Endothelial cell (in vitro differentiated cells): ENCODE measurements around the gene PDE3A. TPM values are rescaled to one million over a fixed set of nuclear protein-coding genes. Genes with fewer than 3 reads are reported as not detected.

Experiments
- DNase-seq: peaks from one replicate; pipeline ENCODE4 v3.0.0; 2021; ENCODE audit warnings: low spot score
- H3K27ac Mint-ChIP-seq: one replicate; pipeline ENCODE4 v1.8.0; 2021; ENCODE audit warnings: mixed read lengths, inconsistent platforms; ENCODE audit not compliant: unreplicated experiment
- H3K27me3 Mint-ChIP-seq: one replicate; pipeline ENCODE4 v1.8.0; 2021; ENCODE audit warnings: mild to moderate bottlenecking, moderate library complexity, mixed read lengths, inconsistent platforms; ENCODE audit not compliant: unreplicated experiment
- H3K36me3 Mint-ChIP-seq: one replicate; pipeline ENCODE4 v1.8.0; 2021; ENCODE audit warnings: mild to moderate bottlenecking, low read depth, mixed read lengths, inconsistent platforms; ENCODE audit not compliant: unreplicated experiment
- H3K4me1 Mint-ChIP-seq: one replicate; pipeline ENCODE4 v1.8.0; 2021; ENCODE audit warnings: mild to moderate bottlenecking, mixed read lengths, inconsistent platforms; ENCODE audit not compliant: unreplicated experiment
- H3K4me3 Mint-ChIP-seq: one replicate; pipeline ENCODE4 v1.8.0; 2021; ENCODE audit warnings: mild to moderate bottlenecking, mixed read lengths, inconsistent platforms; ENCODE audit not compliant: unreplicated experiment
- H3K9me3 Mint-ChIP-seq: one replicate; pipeline ENCODE4 v1.8.0; 2021; ENCODE audit warnings: mixed read lengths, inconsistent platforms; ENCODE audit not compliant: unreplicated experiment
- CTCF ChIP-seq: fragments of 200-600 bp; sonication (generic); IDR thresholded peaks from one replicate; pipeline ENCODE4 v1.5.0; 2021; ENCODE audit warnings: antibody characterized with exemption; ENCODE audit not compliant: unreplicated experiment
- total RNA-seq: library from RNA; stranded (reverse); fragmentation: NEBNext Ultra II Directional; extraction: Animal tissue kit (Norgen Biotek cat#: 25700); gene quantifications from one replicate; pipeline ENCODE4 v1.2.1, GENCODE V29; 2021; ENCODE audit not compliant: unreplicated experiment

Gene PDE3A
- total RNA-seq, 1 donor from 2014 or later = 0.97 TPM

GRCh38 chr12:20696181-20696905 is 328.0 kb downstream of the PDE3A start:
- no peaks in the 10 kb centered on the region for H3K27me3 Mint-ChIP-seq
- TF ChIP-seq CTCF = no peak
- H3K9me3 Mint-ChIP-seq = no peaks in the 10 kb centered on the region
- H3K4me1 Mint-ChIP-seq = peaks cover 12% of the 10 kb centered on the region
- no peak overlapping the region for H3K4me3 Mint-ChIP-seq
- H3K36me3 Mint-ChIP-seq = no peaks in the 10 kb centered on the region
- H3K27ac Mint-ChIP-seq = no peak overlapping the region
- DNase-seq = no peak

GRCh38 chr12:20701106-20701505 is 332.8 kb downstream of the PDE3A start:
- TF ChIP-seq CTCF = no peak
- Mint-ChIP-seq H3K36me3 (no peaks in the 10 kb centered on the region), H3K27me3 (no peaks in the 10 kb centered on the region), H3K27ac (no peak overlapping the region), H3K4me1 (peaks cover 9% of the 10 kb centered on the region), H3K9me3 (no peaks in the 10 kb centered on the region), H3K4me3 (no peak overlapping the region)
- DNase-seq = no peak

- no peaks in the 10 kb centered on the region for H3K36me3 Mint-ChIP-seq
- no peak for DNase-seq
These were observed 336.5 kb downstream of the PDE3A start for GRCh38 chr12:20704860-20705259.

GRCh38 chr12:20711846-20712245 is 343.5 kb downstream of the PDE3A start:
- Mint-ChIP-seq H3K4me1 (peaks cover 3% of the 10 kb centered on the region), H3K9me3 (no peaks in the 10 kb centered on the region), H3K4me3 (no peak overlapping the region), H3K27me3 (no peaks in the 10 kb centered on the region), H3K27ac (no peak overlapping the region), H3K36me3 (no peaks in the 10 kb centered on the region)
- TF ChIP-seq CTCF = no peak
- DNase-seq = no peak

More at GRCh38 chr12:20704860-20705259, 336.5 kb downstream of the PDE3A start:
- H3K9me3 Mint-ChIP-seq = no peaks in the 10 kb centered on the region
- no peak overlapping the region for H3K27ac Mint-ChIP-seq
- no peaks in the 10 kb centered on the region for H3K27me3 Mint-ChIP-seq
- TF ChIP-seq CTCF = no peak
- H3K4me3 Mint-ChIP-seq = no peak overlapping the region
- no peaks in the 10 kb centered on the region for H3K4me1 Mint-ChIP-seq

- Mint-ChIP-seq H3K9me3 (no peaks in the 10 kb centered on the region), H3K4me1 (peaks cover 3% of the 10 kb centered on the region), H3K36me3 (no peaks in the 10 kb centered on the region), H3K4me3 (no peak overlapping the region), H3K27ac (no peak overlapping the region), H3K27me3 (no peaks in the 10 kb centered on the region)
- TF ChIP-seq CTCF = no peak
- DNase-seq = no peak
These were observed 347.7 kb downstream of the PDE3A start for GRCh38 chr12:20716037-20716436.
